GOT3 (cell line): ENCODE results near the gene SNRPA1.
A peak's percentile ranks its signal among the peaks of the same experiment; 100 is the strongest.
"Not testable (repeated sequence)": the region's sequence is repeated elsewhere in the genome, so short reads cannot be mapped to it uniquely, and the experiment has no call there.

Experiments used
- DNase-seq: peaks from one replicate; lab custom pipeline; 2025; ENCODE audit warnings: mixed read lengths; lab: John Stamatoyannopoulos, UW

The SNRPA1 gene

GRCh38 chr15:101295607-101296161 is 636 bp upstream of the SNRPA1 start:
- no peak for DNase-seq

GRCh38 chr15:101293122-101293521 is 1.9 kb downstream of the SNRPA1 start:
- DNase-seq = no peak

- DNase-seq = no peak
These were observed 6.0 kb downstream of the SNRPA1 start for GRCh38 chr15:101288905-101289513.

- DNase-seq = not testable (repeated sequence)
These were observed 7.7 kb downstream of the SNRPA1 start for GRCh38 chr15:101287342-101287741.

- DNase-seq = no peak
These were observed 8.5 kb downstream of the SNRPA1 start for GRCh38 chr15:101286471-101287114.

- DNase-seq = no peak
These were observed 11.1 kb downstream of the SNRPA1 start for GRCh38 chr15:101283931-101284330.

GRCh38 chr15:101280007-101280406 is 15.0 kb downstream of the SNRPA1 start:
- DNase-seq = no peak

- no peak for DNase-seq
These were observed 17.0 kb downstream of the SNRPA1 start for GRCh38 chr15:101277943-101278564.

- peak; percentile 72 for DNase-seq
These were observed 17.8 kb downstream of the SNRPA1 start, which contains the start of gene SELENOS for GRCh38 chr15:101277038-101277822. SELENOS (minus strand) TSS chr15:101277485; CDS start chr15:101277417, 68 bp downstream.

GRCh38 chr15:101276501-101277037 is 18.5 kb downstream of the SNRPA1 start:
- DNase-seq = no peak

GRCh38 chr15:101275018-101275417 is 20.0 kb downstream of the SNRPA1 start:
- no peak for DNase-seq

GRCh38 chr15:101273534-101273933 is 21.5 kb downstream of the SNRPA1 start:
- no peak for DNase-seq

GRCh38 chr15:101272584-101272983 is 22.5 kb downstream of the SNRPA1 start:
- no peak for DNase-seq

GRCh38 chr15:101269479-101270223 is 25.4 kb downstream of the SNRPA1 start:
- no peak for DNase-seq

GRCh38 chr15:101267320-101268104 is 27.5 kb downstream of the SNRPA1 start:
- peak; percentile 85 for DNase-seq

- no peak for DNase-seq
These were observed 28.3 kb downstream of the SNRPA1 start for GRCh38 chr15:101266787-101267186.

GRCh38 chr15:101266034-101266433 is 29.0 kb downstream of the SNRPA1 start:
- no peak for DNase-seq

GRCh38 chr15:101264911-101265641 is 30.0 kb downstream of the SNRPA1 start:
- DNase-seq = no peak

- no peak for DNase-seq
These were observed 31.0 kb downstream of the SNRPA1 start for GRCh38 chr15:101264011-101264410.

- no peak for DNase-seq
These were observed 32.5 kb downstream of the SNRPA1 start for GRCh38 chr15:101262551-101262950.
